GM12878 (cell line): ENCODE measurements around the gene LMTK3. TPM values are rescaled to one million over a fixed set of nuclear protein-coding genes. Genes with fewer than 3 reads are reported as not detected.

Source experiments
- ATAC-seq: fragments of 200-7000 bp; cut with Tn5 transposase; 3 replicates; pipeline ENCODE4 v1.9.1; 2020; ENCODE audit warnings: mild to moderate bottlenecking, moderate library complexity
- BruUV-seq: library from RNA; stranded (reverse); fragments of 400-500 nt; replicated peaks from 2 replicates; lab custom pipeline; 2021; lab: Mats Ljungman, UMichigan
- CTCF ChIA-PET: fragments of 300-600 bp; sonication (Branson Sonifier 250); formaldehyde crosslinking; extraction: SDS; loops from one replicate; lab custom pipeline; 2021; ENCODE audit warnings: inconsistent platforms; lab: Yijun Ruan, JAX
- POLR2A ChIA-PET: fragments of 350-600 bp; formaldehyde crosslinking; extraction: SDS; loops from one replicate; lab custom pipeline; 2021; ENCODE audit warnings: inconsistent platforms; lab: Charles Lee
- RAD21 ChIA-PET: fragments of 300-600 bp; sonication (Branson Sonifier 250); formaldehyde crosslinking; loops from one replicate; lab custom pipeline; 2023; ENCODE audit warnings: antibody characterized with exemption; ENCODE audit not compliant: unreplicated experiment; lab: Charles Lee
- SMC1A ChIA-PET: fragments of 300-600 bp; sonication (Branson Sonifier 250); formaldehyde crosslinking; loops from one replicate; lab custom pipeline; 2023; ENCODE audit not compliant: unreplicated experiment, uncharacterized antibody; lab: Charles Lee
- DNase-seq: peaks from one replicate; pipeline ENCODE4 v3.0.0-alpha.2; 2011; ENCODE audit warnings: low read depth, low spot score
- FAIRE-seq: peaks from 3 replicates; lab custom pipeline; 2011; peaks lifted over from hg19 to GRCh38; lab: Jason Lieb, UNC
- H2AFZ ChIP-seq: 2 replicates; pipeline ENCODE4 v1.6.0; 2011; ENCODE audit warnings: low read depth, low read length, control low read depth; ENCODE audit not compliant: control insufficient read depth
- H3K27ac ChIP-seq: 2 replicates; pipeline ENCODE4 v1.5.1; 2011; ENCODE audit warnings: control low read depth; ENCODE audit not compliant: control insufficient read depth, insufficient read depth
- H3K27me3 ChIP-seq, 2 experiments: replicated peaks in 1 of 2; 2 replicates each; pipeline versions ENCODE4 v1.6.0 to v1.6.1; 2011; ENCODE audit warnings: low read length in 1 of 2; ENCODE audit not compliant: control insufficient read depth in 2 of 2, insufficient read depth in 2 of 2
- H3K36me3 ChIP-seq, 2 experiments: 2 replicates each; pipeline ENCODE4 v1.5.1; 2011; ENCODE audit warnings: low read length in 1 of 2; ENCODE audit not compliant: control insufficient read depth in 2 of 2, insufficient read depth in 2 of 2
- H3K4me1 ChIP-seq: 2 replicates; pipeline ENCODE4 v1.6.1; 2011; ENCODE audit warnings: mild to moderate bottlenecking, low read length, moderate library complexity, mixed read lengths; ENCODE audit not compliant: control insufficient read depth, insufficient read depth
- H3K4me2 ChIP-seq: 2 replicates; pipeline ENCODE4 v1.6.0; 2011; ENCODE audit warnings: control low read depth; ENCODE audit not compliant: control insufficient read depth, insufficient read depth
- H3K4me3 ChIP-seq: fragments of 200-600 bp; sonication (generic); 2 replicates; pipeline ENCODE4 v1.5.1; 2016
- H3K79me2 ChIP-seq: 2 replicates; pipeline ENCODE4 v1.6.0; 2011; ENCODE audit warnings: low read length; ENCODE audit not compliant: control insufficient read depth, insufficient read depth
- H3K9ac ChIP-seq: 2 replicates; pipeline ENCODE4 v1.8.0; 2011; ENCODE audit warnings: low read length, control low read depth, mixed read lengths; ENCODE audit not compliant: control insufficient read depth, insufficient read depth
- H3K9me3 ChIP-seq: replicated peaks from 3 replicates; pipeline ENCODE4 v1.5.1; 2011; ENCODE audit warnings: mild to moderate bottlenecking, low read length; ENCODE audit not compliant: control insufficient read depth, insufficient read depth
- H4K20me1 ChIP-seq: 2 replicates; pipeline ENCODE4 v1.6.0; 2011; ENCODE audit not compliant: control insufficient read depth, insufficient read depth
- CUX1 ChIP-seq: IDR thresholded peaks from 2 replicates; pipeline ENCODE4 v1.6.1; 2012; ENCODE audit warnings: improper control_type of control experiment, low read depth, low read length; ENCODE audit not compliant: insufficient replicate concordance
- E2F8 ChIP-seq: fragments of 450-650 bp; IDR thresholded peaks from 2 replicates; pipeline ENCODE4 v1.6.1; 2018; ENCODE audit warnings: mild to moderate bottlenecking, low read depth, moderate library complexity; ENCODE audit not compliant: partially characterized antibody
- EZH2 ChIP-seq: IDR thresholded peaks from 2 replicates; pipeline ENCODE4 v1.6.1; 2012; ENCODE audit warnings: low read depth, mild to moderate bottlenecking, control low read depth, inconsistent platforms, low read length, borderline replicate concordance; ENCODE audit not compliant: control insufficient read depth
- FOXK2 ChIP-seq: fragments of 450-650 bp; IDR thresholded peaks from 2 replicates; pipeline ENCODE4 v1.6.1; 2017; ENCODE audit warnings: mild to moderate bottlenecking, moderate library complexity
- YBX1 ChIP-seq: fragments of 450-650 bp; IDR thresholded peaks from 2 replicates; pipeline ENCODE4 v1.6.1; 2016; ENCODE audit warnings: antibody characterized with exemption
- YY1 ChIP-seq: IDR thresholded peaks from 2 replicates; pipeline ENCODE4 v1.6.1; 2011; ENCODE audit warnings: low read depth, mild to moderate bottlenecking, low read length
- WGBS: methylation state at CpG from one replicate; pipeline ENCODE4 v1.1.6; 2016; ENCODE audit warnings: low lambda C conversion rate; ENCODE audit not compliant: insufficient replicate concordance, insufficient coverage; ENCODE audit errors: missing lambda C conversion rate; 5-methylcytosine and 5-hydroxymethylcytosine counted together
- in situ Hi-C: fragments of 300-500 bp; cut with MboI; formaldehyde crosslinking; loops from 9 replicates; pipeline ENCODE4 v1.14.3; 2018; ENCODE audit warnings: mixed read lengths
- intact Hi-C: fragments of 100-400 bp; cut with micrococcal nuclease; formaldehyde crosslinking; loops from one replicate; pipeline ENCODE4 v1.14.2; 2022; ENCODE audit not compliant: unreplicated experiment
- polyA plus RNA-seq, 11 experiments: library from polyadenylated mRNA; depleted of rRNA in 4 of 11; unstranded in 6 of 11; stranded (reverse) in 5 of 11; fragments of >200 nt; fragmentation: Nextera tagmentation in 4 of 11; fragmentation: Illumina TruSeq in 1 of 11; extraction: Ambion mirVana in 4 of 11; extraction: Trizol in 1 of 11; gene quantifications; 1 replicate in 1 of 11; 2 replicates in 10 of 11; pipeline versions ENCODE4 v1.2.1 to v1.2.3, GENCODE V29; 2011 to 2016; ENCODE audit warnings: inconsistent platforms in 2 of 11, missing spikeins in 2 of 11, low read depth in 1 of 11
- total RNA-seq, 4 experiments: library from RNA; depleted of rRNA in 3 of 4; stranded (reverse); fragments of >200 nt in 3 of 4; fragmentation: Illumina TruSeq in 1 of 4; extraction: Trizol in 1 of 4; gene quantifications; 2 replicates each; pipeline versions ENCODE4 v1.2.1 to v1.2.3, GENCODE V29; 2013 to 2021

LMTK3 gene
- total and polyA plus RNA-seq, 10 of the 15 experiments (the other 5 are each of a cell fraction or from before 2014, with no cell fraction given), result under 0.01 to 0.28 (median 0.04) TPM; not detected in 3

DNA sequence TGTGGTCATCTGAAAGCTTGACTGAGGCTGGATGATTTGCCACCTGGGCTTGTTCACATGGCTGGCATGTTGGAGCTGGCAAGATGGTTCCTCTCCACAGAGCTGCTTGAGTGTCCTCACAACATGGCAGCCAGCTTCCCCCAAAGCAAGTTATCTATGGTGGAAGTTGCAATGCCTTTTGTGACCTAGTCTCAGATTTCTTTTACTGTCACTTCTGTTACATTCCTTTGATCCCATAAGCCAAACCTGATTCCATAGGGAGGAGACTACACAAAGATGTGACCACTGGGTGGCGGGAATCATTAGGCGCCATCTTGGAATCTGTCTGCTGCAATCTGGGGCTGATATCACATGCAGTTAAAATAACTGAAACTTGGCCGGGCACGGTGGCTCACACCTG is 17.5 kb upstream of the LMTK3 start:
- Histone ChIP-seq H3K27me3 (no peaks in the 10 kb centered on the region), H3K4me2 (no peak overlapping the region), H3K4me1 (no peaks in the 10 kb centered on the region), H4K20me1 (no peaks in the 10 kb centered on the region)
- CTCF ChIA-PET, result no interaction called here
- FAIRE-seq, result no peak
- intact Hi-C loops, result no loop called here
- TF ChIP-seq EZH2, result no peak
- peak; percentile 71 for TF ChIP-seq YY1
- TF ChIP-seq FOXK2, result no peak
- TF ChIP-seq, all 136 proteins: peak for 1
- ATAC-seq, result no peak
- H3K79me2 ChIP-seq, result no peaks in the 10 kb centered on the region
- H3K9me3 ChIP-seq, result no peaks in the 10 kb centered on the region; the same call in 1 of the 3 replicates
- ChIA-PET SMC1A (no interaction called here), POLR2A (no interaction called here), RAD21 (no interaction called here)
- no peak overlapping the region for H2AFZ ChIP-seq
- H3K27ac ChIP-seq, result no peak overlapping the region
- no peak overlapping the region for H3K4me3 ChIP-seq
- no TSS peak for BruUV-seq
- H3K9ac ChIP-seq, result no peak overlapping the region
- DNase-seq, result no peak
- 72% methylated on average over 4 of the region's 4 CpGs for WGBS
- in situ Hi-C loops, result no loop called here
- H3K36me3 ChIP-seq, result no peaks in the 10 kb centered on the region

- Histone ChIP-seq H3K27ac (no peak overlapping the region), H4K20me1 (no peaks in the 10 kb centered on the region), H3K36me3 (no peaks in the 10 kb centered on the region), H3K79me2 (no peaks in the 10 kb centered on the region), H3K27me3 (no peaks in the 10 kb centered on the region), H3K9me3 (no peaks in the 10 kb centered on the region; the same call in none of the 3 replicates), H3K4me3 (no peak overlapping the region), H3K4me2 (no peak overlapping the region), H2AFZ (no peak overlapping the region), H3K4me1 (no peaks in the 10 kb centered on the region), H3K9ac (no peak overlapping the region)
- intact Hi-C loops, result no loop called here
- SMC1A ChIA-PET, result no interaction called here
- CTCF ChIA-PET, result interaction anchor here (0.6 to 1.8 kb wide), 3 partner anchors 9 to 60 kb away, joined by 3 to 6 read pairs (median 3); no protein-coding TSS in a partner anchor
- in situ Hi-C loops, result no loop called here
- no peak for FAIRE-seq
- 83% methylated on average over 5 of the region's 5 CpGs for WGBS
- DNase-seq, result no peak
- no peak for ATAC-seq
- BruUV-seq, result no TSS peak
- RAD21 ChIA-PET, result no interaction called here
- POLR2A ChIA-PET, result interaction anchor here (0.6 kb wide), 1 partner anchor 9 kb away, joined by 5 read pairs; no protein-coding TSS in a partner anchor
- no peak for TF ChIP-seq CUX1
- no peak for TF ChIP-seq E2F8
- TF ChIP-seq YBX1, result no peak
- TF ChIP-seq YY1, result no peak
These were observed 13.1 kb upstream of the LMTK3 start for GRCh38 chr19:48524732-48525131.
